SK-N-MC (cell line): Measurements from ENCODE around the gene PIK3C2G.

Experiments
- EZH2 ChIP-seq: fragments of 200-600 bp; sonication (generic); IDR thresholded peaks from one replicate; pipeline ENCODE4 v1.6.1; 2017; ENCODE audit warnings: antibody characterized with exemption
- FOXP2 ChIP-seq: optimal IDR thresholded peaks from 2 replicates; pipeline ENCODE3; 2011; ENCODE audit warnings: mild to moderate bottlenecking, moderate library complexity; ENCODE audit not compliant: insufficient read depth; ENCODE audit errors: extremely low read length, control extremely low read depth
- POLR2AphosphoS5 ChIP-seq: IDR thresholded peaks from 2 replicates; pipeline ENCODE4 v1.6.1; 2012; ENCODE audit warnings: mild to moderate bottlenecking, low read depth, low read length, borderline replicate concordance

- TF ChIP-seq EZH2 (no peak), POLR2AphosphoS5 (no peak), FOXP2 (no peak)
Observed at GRCh38 chr12:18468246-18469075, 207.1 kb downstream of the PIK3C2G start.
